Muscle layer of duodenum (tissue), 2 donors: ENCODE results near the gene RIC3.

Experiments
- H3K27ac ChIP-seq: one replicate; pipeline ENCODE4 v1.7.0; 2013; ENCODE audit warnings: mild to moderate bottlenecking, low read length
- H3K27me3 ChIP-seq: one replicate; pipeline ENCODE4 v1.7.0; 2013; ENCODE audit warnings: low read depth, mild to moderate bottlenecking, control low read depth, low read length
- H3K36me3 ChIP-seq, 2 donors: one replicate each; pipeline ENCODE4 v1.7.0; 2013; ENCODE audit warnings: low read length in 2 of 2, control low read depth in 1 of 2, mild to moderate bottlenecking in 1 of 2; ENCODE audit not compliant: insufficient read depth in 2 of 2, control insufficient read depth in 1 of 2
- H3K4me1 ChIP-seq, 2 donors: one replicate each; pipeline ENCODE4 v1.7.0; 2013; ENCODE audit warnings: low read length in 2 of 2, mild to moderate bottlenecking in 2 of 2, control low read depth in 1 of 2, moderate library complexity in 1 of 2; ENCODE audit not compliant: insufficient read depth in 2 of 2, control insufficient read depth in 1 of 2
- H3K4me3 ChIP-seq, 2 donors: one replicate each; pipeline ENCODE4 v1.7.0; 2013; ENCODE audit warnings: low read length in 2 of 2, low read depth in 1 of 2, mild to moderate bottlenecking in 1 of 2
- H3K9me3 ChIP-seq, 2 donors: one replicate each; pipeline ENCODE4 v1.7.0; 2013; ENCODE audit warnings: low read length in 2 of 2, control low read depth in 1 of 2, mild to moderate bottlenecking in 1 of 2; ENCODE audit not compliant: control insufficient read depth in 1 of 2
- donor health status: healthy.

RIC3 gene

GRCh38 chr11:8168485-8169257, at the start of gene RIC3:
Gene RIC3, minus strand, starts transcription at chr11:8169025. Its CDS starts 36 bp downstream, at chr11:8168989.
- Histone ChIP-seq H3K9me3 (no peaks in the 10 kb centered on the region), H3K36me3 (no peaks in the 10 kb centered on the region), H3K27ac (no peak within 1 kb of the TSS), H3K27me3 (peaks cover 15% of the 10 kb centered on the region), H3K4me3 (peak within 1 kb of the TSS; percentile 77 to 87), H3K4me1 (peaks cover 0 to 11% of the 10 kb centered on the region in 2 donors)

- Histone ChIP-seq H3K9me3 (no peaks in the 10 kb centered on the region), H3K27ac (no peak overlapping the region)
These were observed 49.6 kb upstream of the RIC3 start for GRCh38 chr11:8218409-8218808.

GRCh38 chr11:8217926-8218325, 49.1 kb upstream of the RIC3 start:
- Histone ChIP-seq H3K9me3 (no peaks in the 10 kb centered on the region), H3K4me1 (no peaks in the 10 kb centered on the region), H3K36me3 (no peaks in the 10 kb centered on the region), H3K27ac (no peak overlapping the region), H3K27me3 (no peaks in the 10 kb centered on the region), H3K4me3 (no peak overlapping the region)

More at GRCh38 chr11:8218409-8218808, 49.6 kb upstream of the RIC3 start:
- Histone ChIP-seq H3K4me3 (no peak overlapping the region), H3K4me1 (no peaks in the 10 kb centered on the region), H3K36me3 (no peaks in the 10 kb centered on the region), H3K27me3 (no peaks in the 10 kb centered on the region)

- no peak overlapping the region for H3K4me3 ChIP-seq
- no peaks in the 10 kb centered on the region for H3K36me3 ChIP-seq
- H3K4me1 ChIP-seq, result no peaks in the 10 kb centered on the region
- no peak overlapping the region for H3K27ac ChIP-seq
- no peaks in the 10 kb centered on the region for H3K9me3 ChIP-seq
- H3K27me3 ChIP-seq, result no peaks in the 10 kb centered on the region
These were observed 48.3 kb upstream of the RIC3 start for GRCh38 chr11:8217136-8217535.

- no peaks in the 10 kb centered on the region for H3K36me3 ChIP-seq
- H3K9me3 ChIP-seq, result no peaks in the 10 kb centered on the region
- H3K27ac ChIP-seq, result no peak overlapping the region
- H3K4me3 ChIP-seq, result no peak overlapping the region
- no peaks in the 10 kb centered on the region for H3K4me1 ChIP-seq
- no peaks in the 10 kb centered on the region for H3K27me3 ChIP-seq
These were observed 44.6 kb upstream of the RIC3 start for GRCh38 chr11:8213376-8213775.

GRCh38 chr11:8209208-8209807, 40.5 kb upstream of the RIC3 start:
- Histone ChIP-seq H3K27ac (no peak overlapping the region), H3K4me1 (peaks cover 0 to 9% of the 10 kb centered on the region in 2 donors), H3K27me3 (peaks cover 8% of the 10 kb centered on the region), H3K9me3 (no peaks in the 10 kb centered on the region), H3K36me3 (no peaks in the 10 kb centered on the region), H3K4me3 (no peak overlapping the region)

- Histone ChIP-seq H3K9me3 (no peaks in the 10 kb centered on the region), H3K27ac (no peak overlapping the region), H3K36me3 (no peaks in the 10 kb centered on the region), H3K4me1 (peaks cover 0 to 9% of the 10 kb centered on the region in 2 donors), H3K27me3 (peaks cover 8% of the 10 kb centered on the region), H3K4me3 (no peak overlapping the region)
These were observed 38.5 kb upstream of the RIC3 start for GRCh38 chr11:8207080-8208000.

GRCh38 chr11:8206251-8207079, 37.6 kb upstream of the RIC3 start:
- no peaks in the 10 kb centered on the region for H3K36me3 ChIP-seq
- no peak overlapping the region for H3K4me3 ChIP-seq
- no peak overlapping the region for H3K27ac ChIP-seq
- no peaks in the 10 kb centered on the region for H3K9me3 ChIP-seq
- peaks cover 8% of the 10 kb centered on the region for H3K27me3 ChIP-seq
- H3K4me1 ChIP-seq, result peaks cover 0 to 9% of the 10 kb centered on the region in 2 donors

GRCh38 chr11:8205566-8205965, 36.7 kb upstream of the RIC3 start:
- Histone ChIP-seq H3K4me3 (no peak overlapping the region), H3K4me1 (peaks cover 0 to 9% of the 10 kb centered on the region in 2 donors), H3K27ac (no peak overlapping the region), H3K9me3 (no peaks in the 10 kb centered on the region), H3K36me3 (no peaks in the 10 kb centered on the region), H3K27me3 (peaks cover 8% of the 10 kb centered on the region)

GRCh38 chr11:8204596-8204995, 35.8 kb upstream of the RIC3 start:
- Histone ChIP-seq H3K4me3 (no peak overlapping the region), H3K27ac (no peak overlapping the region), H3K9me3 (no peaks in the 10 kb centered on the region), H3K4me1 (peaks cover 0 to 9% of the 10 kb centered on the region in 2 donors), H3K36me3 (no peaks in the 10 kb centered on the region), H3K27me3 (peaks cover 8% of the 10 kb centered on the region)
